Omental fat pad (tissue), 4 donors: ENCODE measurements around the gene INPP5A. TPM values are rescaled to one million over a fixed set of nuclear protein-coding genes. Genes with fewer than 3 reads are reported as not detected.

Source experiments
- ATAC-seq: fragments of 150-250 bp; one replicate; pipeline ENCODE4 v1.9.1; 2016; ENCODE audit warnings: mild to moderate bottlenecking, moderate library complexity; ENCODE audit not compliant: low FRiP score
- DNase-seq: peaks from one replicate; pipeline ENCODE4 v3.0.0-alpha.2; 2019; ENCODE audit warnings: low spot score
- total RNA-seq, 4 donors: library from RNA; depleted of rRNA; stranded (reverse); fragments of >200 nt; gene quantifications; one replicate each; pipeline ENCODE4 v1.1.0, GENCODE V29; 2016
- TF ChIP-seq, protein P1 (sequence below), 3 donors: fragments of 450-650 bp; IDR thresholded peaks; one replicate each; pipeline ENCODE4 v1.5.1; 2016 to 2017; ENCODE audit warnings: antibody characterized with exemption in 3 of 3, mild to moderate bottlenecking in 3 of 3, moderate library complexity in 2 of 3

The INPP5A gene
- total RNA-seq, 4 donors from 2014 or later: 34.1 to 49.3 (median 43.3) TPM

DNA sequence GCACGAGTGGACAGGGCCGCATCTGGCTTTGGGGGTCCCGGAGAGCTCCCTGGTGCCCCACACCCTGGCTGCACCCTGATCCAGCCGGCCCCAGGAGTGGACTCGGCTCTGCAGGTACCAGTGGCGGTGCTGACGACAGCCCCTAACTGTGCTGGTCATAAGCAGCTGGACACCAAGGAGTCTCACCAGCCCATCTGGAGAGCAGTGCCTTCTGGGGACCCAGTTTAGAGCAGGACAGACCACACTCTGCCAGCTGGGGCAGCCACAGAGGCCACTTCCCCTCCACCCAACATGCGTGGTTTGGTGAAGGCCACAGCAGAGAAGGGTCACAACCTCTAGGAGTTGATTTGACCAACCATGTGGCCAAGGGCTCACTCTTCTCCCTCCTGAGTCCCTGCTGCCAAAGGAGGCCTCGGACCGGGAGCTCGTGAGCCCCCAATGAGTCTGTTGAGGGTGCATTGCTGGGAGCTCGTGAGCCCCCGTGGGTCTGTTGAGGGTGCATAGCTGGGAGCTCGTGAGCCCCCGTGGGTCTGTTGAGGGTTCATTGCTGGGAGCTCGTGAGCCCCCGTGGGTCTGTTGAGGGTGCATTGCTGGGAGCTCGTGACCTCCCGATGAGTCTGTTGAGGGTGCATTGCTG, 16.0 kb upstream of the INPP5A start:
- TF ChIP-seq, protein P1, sequence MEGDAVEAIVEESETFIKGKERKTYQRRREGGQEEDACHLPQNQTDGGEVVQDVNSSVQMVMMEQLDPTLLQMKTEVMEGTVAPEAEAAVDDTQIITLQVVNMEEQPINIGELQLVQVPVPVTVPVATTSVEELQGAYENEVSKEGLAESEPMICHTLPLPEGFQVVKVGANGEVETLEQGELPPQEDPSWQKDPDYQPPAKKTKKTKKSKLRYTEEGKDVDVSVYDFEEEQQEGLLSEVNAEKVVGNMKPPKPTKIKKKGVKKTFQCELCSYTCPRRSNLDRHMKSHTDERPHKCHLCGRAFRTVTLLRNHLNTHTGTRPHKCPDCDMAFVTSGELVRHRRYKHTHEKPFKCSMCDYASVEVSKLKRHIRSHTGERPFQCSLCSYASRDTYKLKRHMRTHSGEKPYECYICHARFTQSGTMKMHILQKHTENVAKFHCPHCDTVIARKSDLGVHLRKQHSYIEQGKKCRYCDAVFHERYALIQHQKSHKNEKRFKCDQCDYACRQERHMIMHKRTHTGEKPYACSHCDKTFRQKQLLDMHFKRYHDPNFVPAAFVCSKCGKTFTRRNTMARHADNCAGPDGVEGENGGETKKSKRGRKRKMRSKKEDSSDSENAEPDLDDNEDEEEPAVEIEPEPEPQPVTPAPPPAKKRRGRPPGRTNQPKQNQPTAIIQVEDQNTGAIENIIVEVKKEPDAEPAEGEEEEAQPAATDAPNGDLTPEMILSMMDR (IDR thresholded peaks at IDR 0.05): no peak
- DNase-seq (no peak), ATAC-seq (no peak)

- ATAC-seq: no peak
- TF ChIP-seq, protein P1 (IDR thresholded peaks at IDR 0.05): no peak
- peak; percentile 15 for DNase-seq
Observed at GRCh38 chr10:132522521-132523411, 14.8 kb upstream of the INPP5A start.

- no peak for ATAC-seq
- DNase-seq: peak; percentile 19
- TF ChIP-seq, protein P1 (IDR thresholded peaks at IDR 0.05): no peak
Observed at GRCh38 chr10:132523561-132524442, 13.8 kb upstream of the INPP5A start.

DNA sequence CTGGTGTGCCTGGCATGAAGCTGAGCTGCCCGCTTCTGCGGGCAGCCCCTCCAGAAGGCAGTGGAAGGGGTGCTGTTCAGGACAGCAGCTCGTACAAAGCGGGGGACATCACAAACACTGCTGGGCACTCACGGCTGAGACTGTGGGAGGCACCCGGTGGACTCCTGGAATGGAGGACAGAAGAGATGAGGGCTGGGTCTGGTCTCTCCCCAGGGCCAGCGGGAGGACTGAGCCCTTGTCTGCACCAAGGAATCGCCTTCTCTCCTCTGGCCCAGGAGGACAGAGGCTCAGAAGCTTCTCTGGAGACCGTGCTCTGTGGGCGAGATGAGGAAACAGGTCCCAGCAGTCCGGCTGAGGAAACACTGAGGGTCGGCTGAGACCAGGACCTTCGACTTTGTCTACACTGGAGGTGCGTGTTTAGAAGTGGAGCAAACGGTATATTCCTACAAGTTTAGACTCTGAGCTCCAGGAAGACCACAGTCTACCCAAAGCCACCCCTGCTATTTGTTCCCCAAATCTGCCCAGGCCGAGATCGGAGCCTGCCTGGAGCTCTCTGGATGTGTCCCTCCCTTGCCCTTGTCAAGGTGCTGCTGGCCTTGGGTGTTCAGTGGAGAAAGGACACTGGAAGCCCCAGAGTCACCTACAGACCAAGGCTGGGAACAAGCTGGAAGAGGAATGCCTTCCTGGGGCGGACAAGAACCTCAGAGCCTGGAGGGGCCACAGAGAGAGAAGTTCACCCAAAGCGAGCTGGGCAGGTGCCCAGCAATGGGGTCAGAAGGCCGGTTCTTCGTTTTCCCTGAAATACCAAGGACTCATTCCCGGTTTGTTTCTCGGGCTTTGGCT, 12.9 kb upstream of the INPP5A start:
- DNase-seq: peak; percentile 3
- ATAC-seq: no peak
- TF ChIP-seq, protein P1 (IDR thresholded peaks at IDR 0.05): no peak

GRCh38 chr10:132526676-132527075, 10.9 kb upstream of the INPP5A start:
- ATAC-seq (no peak), DNase-seq (no peak)
- TF ChIP-seq, protein P1 (IDR thresholded peaks at IDR 0.05): no peak
